ENCODE results near the gene FGF22.

FGF22 gene

GRCh38 chr19:681029-682019 lies 41.6 kb downstream of the FGF22 start:
- peak; percentile 93 for DNase-seq

DNA sequence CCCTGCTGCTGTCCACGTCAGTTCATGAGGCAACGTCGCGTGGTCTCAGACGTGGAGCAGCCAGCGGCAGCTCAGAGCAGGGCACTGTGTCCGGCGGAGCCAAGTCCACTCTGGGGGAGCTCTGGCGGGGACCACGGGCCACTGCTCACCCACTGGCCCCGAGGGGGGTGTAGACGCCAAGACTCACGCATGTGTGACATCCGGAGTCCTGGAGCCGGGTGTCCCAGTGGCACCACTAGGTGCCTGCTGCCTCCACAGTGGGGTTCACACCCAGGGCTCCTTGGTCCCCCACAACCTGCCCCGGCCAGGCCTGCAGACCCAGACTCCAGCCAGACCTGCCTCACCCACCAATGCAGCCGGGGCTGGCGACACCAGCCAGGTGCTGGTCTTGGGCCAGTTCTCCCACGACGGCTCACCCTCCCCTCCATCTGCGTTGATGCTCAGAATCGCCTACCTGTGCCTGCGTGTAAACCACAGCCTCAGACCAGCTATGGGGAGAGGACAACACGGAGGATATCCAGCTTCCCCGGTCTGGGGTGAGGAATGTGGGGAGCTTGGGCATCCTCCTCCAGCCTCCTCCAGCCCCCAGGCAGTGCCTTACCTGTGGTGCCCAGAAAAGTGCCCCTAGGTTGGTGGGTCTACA lies 43.1 kb downstream of the FGF22 start:
- no peak for DNase-seq

- no peak for DNase-seq
These were observed 45.8 kb downstream of the FGF22 start for GRCh38 chr19:685454-685931.

DNA sequence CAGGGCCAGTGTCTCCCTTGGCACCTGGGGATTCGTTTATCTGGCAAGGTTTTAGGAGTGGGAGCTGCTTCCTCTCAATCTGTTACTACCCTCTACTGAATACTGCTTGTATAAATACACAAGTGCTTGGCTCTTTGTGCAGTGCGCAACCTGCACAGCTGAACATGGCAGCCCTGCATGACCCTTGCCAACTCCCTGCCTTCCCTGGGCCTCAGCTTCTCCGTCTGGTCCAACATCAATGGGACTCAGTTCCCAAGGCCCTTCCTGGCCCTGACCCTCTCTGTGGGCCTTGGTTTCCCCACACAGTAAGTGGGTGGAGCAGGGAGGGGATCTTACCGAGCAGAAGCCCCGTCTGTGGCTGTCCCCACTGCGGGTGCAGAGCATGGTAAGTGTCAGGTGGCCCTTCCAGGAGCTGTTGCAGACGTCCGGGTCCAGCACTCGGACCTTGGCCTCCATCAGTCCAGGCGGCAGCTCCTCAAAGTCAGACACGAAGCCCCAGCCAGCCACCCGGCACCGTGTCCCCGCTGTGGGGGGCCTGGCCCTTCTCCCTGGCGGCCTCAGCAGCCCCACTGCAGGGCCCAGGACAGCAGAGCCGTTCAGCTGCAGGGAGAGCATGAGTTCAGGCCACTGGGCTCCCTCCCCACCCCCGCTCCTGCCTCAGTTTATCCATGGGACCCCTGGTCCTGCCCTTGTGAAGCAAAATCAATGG lies 47.1 kb downstream of the FGF22 start:
- no peak for DNase-seq

DNA sequence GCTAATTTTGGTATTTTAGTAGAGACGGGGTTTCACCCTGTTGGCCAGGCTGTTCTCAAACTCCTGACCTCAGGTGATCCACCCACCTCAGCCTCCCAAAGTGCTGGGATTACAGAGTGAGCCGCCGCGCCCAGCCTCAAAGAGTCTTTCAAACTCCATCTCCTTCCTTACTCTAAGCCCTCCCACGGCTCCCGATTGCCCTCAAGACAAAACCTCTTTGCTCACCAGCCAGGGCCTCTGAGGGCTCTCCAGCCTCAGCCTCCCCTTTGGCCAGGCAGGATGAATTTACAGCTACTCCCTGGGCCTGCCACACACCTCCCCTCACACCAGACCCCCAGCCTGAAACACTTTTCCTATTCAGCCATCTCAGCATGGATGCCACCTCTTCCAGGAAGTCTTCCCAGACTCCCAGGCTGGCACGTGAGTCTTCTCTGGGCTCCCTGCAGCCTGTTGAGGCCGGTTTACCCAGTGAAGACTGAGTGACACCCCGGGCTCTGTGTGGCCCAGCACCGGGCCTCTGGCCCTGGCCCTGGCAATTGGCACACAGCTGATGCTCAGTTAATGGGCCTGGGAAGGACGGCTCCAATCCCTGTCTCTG lies 48.0 kb downstream of the FGF22 start:
- DNase-seq, result no peak

GRCh38 chr19:688214-688613 lies 48.5 kb downstream of the FGF22 start:
- no peak for DNase-seq

- DNase-seq, result no peak
These were observed 49.3 kb downstream of the FGF22 start for GRCh38 chr19:688992-689391.

- DNase-seq, result no peak
These were observed 50.5 kb downstream of the FGF22 start for GRCh38 chr19:690203-690602.
